ENCODE measurements around the gene MORN1.

- no peak for TF ChIP-seq POLR2A (IDR thresholded peaks at IDR 0.05)
- no peak for TF ChIP-seq CTCF (IDR thresholded peaks at IDR 0.05)
- TF ChIP-seq EP300 (IDR thresholded peaks at IDR 0.05; ENCODE audit: low read depth) = no peak
Measured at GRCh38 chr1:2398871-2399270, 7.5 kb upstream of the MORN1 start.
